ENCODE measurements around the gene EHMT1. TPM values are rescaled to one million over a fixed set of nuclear protein-coding genes. Genes with fewer than 3 reads are reported as not detected.
"Not testable (repeated sequence)": the region's sequence is repeated elsewhere in the genome, so short reads cannot be mapped to it uniquely, and the experiment has no call there.

EHMT1 gene
- total RNA-seq, 1 experiment from 2014 or later: 42.7 TPM

DNA sequence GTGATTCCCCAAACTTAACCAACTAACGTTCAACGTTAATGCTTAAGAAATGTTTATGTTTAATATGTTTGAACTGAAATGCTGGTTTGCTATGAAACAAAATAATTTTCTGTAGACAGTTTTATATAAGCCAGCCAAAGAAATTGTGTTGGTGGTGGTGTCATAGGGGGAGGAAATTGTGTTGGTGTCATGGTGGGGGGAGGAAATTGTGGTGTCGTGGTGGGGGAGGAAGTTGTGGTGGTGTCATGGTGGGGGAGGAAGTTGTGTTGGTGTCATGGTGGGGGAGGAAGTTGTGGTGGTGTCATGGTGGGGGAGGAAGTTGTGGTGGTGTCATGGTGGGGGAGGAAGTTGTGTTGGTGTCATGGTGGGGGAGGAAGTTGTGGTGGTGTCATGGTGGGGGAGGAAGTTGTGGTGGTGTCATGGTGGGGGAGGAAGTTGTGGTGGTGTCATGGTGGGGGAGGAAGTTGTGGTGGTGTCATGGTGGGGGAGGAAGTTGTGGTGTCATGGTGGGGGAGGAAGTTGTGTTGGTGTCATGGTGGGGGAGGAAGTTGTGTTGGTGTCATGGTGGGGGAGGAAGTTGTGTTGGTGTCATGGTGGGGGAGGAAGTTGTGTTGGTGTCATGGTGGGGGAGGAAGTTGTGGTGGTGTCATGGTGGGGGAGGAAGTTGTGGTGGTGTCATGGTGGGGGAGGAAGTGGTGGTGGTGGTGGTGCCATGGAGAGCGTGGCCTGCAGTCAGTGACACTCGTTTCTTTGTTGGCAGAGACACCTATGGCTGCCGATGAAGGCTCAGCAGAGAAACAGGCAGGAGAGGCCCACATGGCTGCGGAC lies 97.3 kb downstream of the EHMT1 start:
- not testable (repeated sequence) for DNase-seq (ENCODE audit: low read depth)

DNA sequence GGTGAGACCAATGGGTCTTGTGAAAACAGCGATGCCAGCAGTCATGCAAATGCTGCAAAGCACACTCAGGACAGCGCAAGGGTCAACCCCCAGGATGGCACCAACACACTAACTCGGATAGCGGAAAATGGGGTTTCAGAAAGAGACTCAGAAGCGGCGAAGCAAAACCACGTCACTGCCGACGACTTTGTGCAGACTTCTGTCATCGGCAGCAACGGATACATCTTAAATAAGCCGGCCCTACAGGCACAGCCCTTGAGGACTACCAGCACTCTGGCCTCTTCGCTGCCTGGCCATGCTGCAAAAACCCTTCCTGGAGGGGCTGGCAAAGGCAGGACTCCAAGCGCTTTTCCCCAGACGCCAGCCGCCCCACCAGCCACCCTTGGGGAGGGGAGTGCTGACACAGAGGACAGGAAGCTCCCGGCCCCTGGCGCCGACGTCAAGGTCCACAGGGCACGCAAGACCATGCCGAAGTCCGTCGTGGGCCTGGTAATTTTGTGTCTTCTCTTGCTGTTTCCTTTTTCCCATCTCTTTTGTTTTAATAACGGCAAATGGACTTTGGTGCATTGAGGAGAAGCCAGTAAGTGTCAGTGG lies 98.0 kb downstream of the EHMT1 start:
- no peak for DNase-seq (ENCODE audit: low read depth)

DNA sequence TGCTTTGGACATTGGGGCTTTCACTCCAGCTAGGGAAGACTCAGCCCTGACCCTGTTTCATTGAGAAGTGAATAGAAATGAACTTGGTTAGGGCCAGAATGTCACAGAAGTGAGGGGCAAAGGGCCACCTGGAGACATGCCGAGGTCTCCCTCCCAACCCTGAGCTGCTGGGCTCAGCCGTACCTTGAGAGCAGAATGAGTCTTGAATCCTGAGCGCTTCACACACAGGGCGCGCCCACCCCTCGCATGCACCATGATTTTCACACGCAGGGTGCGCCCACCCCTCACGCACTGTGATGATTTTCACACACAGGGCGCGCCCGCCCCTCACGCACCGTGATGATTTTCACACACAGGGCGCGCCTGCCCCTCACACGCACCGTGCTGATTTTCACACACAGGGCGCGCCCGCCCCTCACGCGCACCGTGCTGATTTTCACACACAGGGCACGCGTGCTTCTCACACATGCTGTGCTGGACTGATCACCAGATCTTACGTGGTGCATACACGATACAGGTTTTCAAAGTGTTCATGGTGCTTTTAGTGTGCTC lies 99.0 kb downstream of the EHMT1 start:
- DNase-seq (ENCODE audit: low read depth): no peak

DNA sequence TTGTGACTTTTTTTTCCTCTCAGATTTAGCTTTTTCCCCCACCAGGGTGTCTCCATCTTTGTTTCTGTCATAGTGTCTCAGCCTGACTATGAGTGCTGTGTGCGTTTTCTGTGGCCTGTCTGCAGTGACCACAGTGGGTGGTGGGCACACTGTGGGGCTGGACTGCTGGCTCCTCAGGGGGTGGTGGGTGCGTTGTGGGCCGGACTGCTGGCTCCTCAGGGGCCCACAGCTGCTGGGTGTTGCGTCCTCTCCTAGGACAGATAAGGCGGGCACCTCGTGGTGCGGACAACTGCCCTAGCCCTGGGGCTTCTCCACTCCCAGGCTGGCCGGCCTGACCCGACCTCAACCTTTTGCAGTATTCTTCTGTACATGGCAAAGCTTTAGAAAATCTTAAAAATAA lies 100.4 kb downstream of the EHMT1 start:
- DNase-seq (ENCODE audit: low read depth): no peak

DNA sequence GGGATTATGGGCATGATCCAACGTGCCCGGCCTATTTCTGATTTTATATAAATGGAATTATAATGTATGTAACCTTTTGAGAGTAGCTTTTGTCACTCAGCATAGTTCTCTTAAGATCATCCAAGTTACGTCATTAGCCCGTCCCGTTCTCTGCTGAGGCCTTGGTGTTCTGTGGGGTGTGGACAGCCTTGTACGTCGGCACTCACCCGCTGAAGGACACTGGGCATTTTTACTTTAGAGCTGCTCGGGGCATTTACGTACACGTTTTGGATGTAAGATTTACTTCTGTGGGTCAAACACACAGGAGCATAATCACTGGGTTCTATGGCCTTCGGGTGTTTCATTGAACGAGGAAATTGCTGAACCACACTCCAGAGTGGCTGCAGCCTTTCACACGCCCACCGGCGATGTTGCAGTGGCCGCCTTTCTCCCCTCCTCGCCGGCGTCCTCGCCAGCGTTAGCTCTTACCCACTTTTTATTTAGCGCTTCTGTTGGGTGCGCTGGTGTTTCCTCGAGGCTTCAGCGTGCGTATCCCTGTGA lies 101.8 kb downstream of the EHMT1 start:
- no peak for DNase-seq (ENCODE audit: low read depth)

DNA sequence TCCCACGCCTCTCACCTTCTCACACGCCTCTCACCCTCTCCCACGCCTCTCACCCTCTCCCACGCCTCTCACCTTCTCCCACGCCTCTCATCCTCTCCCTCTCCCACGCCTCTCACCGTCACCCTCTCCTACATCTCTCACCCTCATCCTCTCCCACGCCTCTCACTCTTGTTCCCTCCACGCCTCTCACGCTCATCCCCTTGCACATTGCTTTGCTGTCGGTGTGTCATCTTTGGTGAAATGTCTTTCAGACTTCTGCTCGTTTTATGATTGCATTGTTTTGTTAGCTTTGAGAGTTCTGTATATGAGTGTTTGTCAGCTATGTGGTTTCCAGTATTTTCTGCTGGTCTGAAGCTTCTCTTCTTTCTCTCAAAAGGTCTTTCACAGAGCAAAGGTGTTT lies 102.7 kb downstream of the EHMT1 start:
- DNase-seq (ENCODE audit: low read depth): no peak

DNA sequence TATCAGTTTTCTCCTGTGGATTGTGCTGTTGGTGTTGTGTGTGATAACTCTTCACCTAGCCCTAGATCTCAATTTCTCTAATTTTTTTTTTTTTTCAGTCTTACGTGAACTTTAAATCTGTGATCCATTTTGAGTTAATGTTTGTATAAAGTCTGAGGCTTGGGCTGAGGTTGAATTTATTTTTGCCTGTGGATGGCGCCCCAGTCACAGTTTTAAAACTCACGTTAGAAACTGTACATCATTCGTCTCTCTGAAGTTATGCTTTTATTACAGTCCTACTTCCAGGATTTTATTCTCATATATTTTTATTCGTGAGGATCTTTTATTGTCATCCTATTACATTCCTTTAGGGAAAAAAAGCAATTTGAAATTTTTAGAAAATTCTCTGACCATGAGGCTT lies 103.1 kb downstream of the EHMT1 start:
- no peak for DNase-seq (ENCODE audit: low read depth)

DNA sequence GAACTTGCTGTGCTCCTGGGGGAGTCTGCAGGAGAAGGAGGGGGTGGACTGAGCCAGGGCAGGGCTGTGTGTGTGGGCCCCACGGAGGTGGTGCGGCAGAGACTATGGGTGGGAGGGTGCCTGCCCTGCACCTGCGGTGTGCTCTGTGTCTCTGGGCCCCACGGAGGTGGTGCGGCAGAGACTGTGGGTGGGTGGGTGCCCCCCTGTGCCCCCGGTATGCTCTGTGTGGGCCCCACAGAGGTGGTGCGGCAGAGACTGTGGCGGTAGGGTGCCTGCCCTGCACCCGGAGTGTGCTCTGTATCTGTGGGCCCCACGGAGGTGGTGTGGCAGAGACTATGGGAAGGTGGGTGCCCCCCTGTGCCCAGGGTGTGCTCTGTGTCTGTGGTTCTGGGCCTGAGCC lies 103.7 kb downstream of the EHMT1 start:
- no peak for DNase-seq (ENCODE audit: low read depth)

DNA sequence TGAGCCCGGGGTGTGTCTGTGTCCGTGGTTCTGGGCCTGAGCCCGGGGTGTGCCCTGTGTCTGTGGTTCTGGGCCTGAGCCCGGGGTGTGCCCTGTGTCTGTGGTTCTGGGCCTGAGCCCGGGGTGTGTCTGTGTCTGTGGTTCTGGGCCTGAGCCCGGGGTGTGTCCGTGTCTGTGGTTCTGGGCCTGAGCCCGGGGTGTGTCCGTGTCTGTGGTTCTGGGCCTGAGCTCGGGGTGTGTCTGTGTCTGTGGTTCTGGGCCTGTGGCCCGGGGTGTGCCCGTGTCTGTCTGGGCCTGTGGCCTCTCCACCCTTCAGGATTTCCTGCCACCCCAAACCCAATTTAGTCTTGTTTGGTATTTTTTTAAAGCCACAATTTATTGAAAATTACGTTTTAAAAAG lies 104.6 kb downstream of the EHMT1 start:
- not testable (repeated sequence) for DNase-seq (ENCODE audit: low read depth)

DNA sequence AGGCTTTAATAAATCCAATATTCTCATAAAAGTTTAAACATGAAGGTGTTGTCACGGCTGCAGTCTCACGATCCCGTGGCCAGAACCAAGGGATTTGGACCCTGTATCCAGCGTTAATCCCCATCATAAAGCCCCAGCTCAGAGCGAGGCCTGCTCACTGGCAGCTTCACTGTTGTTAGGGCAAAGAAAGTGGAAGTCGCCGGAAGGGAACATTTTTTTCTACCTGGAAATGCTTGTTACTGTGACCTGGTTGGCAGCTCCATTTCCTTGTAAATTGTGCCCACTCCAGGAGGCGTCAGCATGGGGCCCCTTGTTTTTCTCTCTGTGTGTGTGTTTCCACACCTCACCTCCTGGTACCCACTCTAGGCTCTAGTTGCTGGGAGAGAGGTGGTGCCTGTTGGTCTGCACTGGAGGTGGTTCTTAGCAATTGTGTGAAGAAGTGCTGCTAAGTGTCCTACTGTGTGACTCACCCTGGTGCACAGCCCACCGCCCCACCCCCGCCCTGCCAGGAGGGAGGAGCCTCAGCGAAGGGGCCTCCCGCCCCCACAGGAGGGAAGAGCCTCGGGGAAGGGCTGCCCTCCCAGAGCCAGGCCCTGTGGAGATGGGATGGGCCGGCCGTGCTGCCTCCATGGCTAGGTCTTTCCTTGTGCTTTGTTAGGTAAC lies 105.1 kb downstream of the EHMT1 start:
- no peak for DNase-seq (ENCODE audit: low read depth)

DNA sequence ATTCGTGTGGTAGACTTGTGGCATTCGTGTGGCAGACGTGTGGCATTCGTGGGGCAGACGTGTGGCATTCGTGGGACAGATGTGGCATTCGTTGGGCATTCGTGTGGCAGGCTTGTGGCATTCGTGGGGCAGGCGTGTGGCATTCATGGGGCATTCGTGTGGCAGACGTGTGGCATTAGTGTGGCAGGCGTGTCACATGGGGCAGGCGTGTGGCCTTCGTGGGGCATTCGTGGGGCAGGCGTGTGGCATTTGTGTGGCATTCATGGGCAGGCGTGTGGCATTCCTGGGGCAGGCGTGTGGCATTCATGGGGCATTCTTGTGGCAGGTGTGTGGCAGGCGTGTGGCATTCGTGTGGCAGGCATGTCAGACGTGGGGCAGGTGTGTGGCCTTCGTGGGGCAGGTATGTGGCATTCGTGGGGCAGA lies 106.0 kb downstream of the EHMT1 start:
- no peak for DNase-seq (ENCODE audit: low read depth)

DNA sequence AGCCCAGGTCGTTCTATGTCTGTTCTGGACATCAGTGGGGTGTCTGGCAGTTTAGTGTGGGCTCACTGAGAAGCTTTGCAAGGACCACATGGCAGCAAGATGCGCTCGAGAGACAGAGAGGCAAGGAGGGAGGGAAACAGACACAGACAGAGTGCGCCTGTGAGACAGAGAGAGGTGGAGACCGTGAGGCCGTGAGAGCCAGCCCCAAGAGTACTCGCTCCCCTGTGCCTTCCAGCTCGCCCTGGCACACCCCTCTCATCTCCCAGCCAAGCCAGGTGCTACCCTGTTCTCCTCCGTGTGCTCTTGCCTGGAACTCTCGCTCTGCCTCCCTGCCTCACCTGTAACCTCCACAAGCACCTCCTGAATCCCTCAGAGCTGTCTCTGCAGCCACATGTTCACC lies 106.8 kb downstream of the EHMT1 start:
- DNase-seq (ENCODE audit: low read depth): no peak

DNA sequence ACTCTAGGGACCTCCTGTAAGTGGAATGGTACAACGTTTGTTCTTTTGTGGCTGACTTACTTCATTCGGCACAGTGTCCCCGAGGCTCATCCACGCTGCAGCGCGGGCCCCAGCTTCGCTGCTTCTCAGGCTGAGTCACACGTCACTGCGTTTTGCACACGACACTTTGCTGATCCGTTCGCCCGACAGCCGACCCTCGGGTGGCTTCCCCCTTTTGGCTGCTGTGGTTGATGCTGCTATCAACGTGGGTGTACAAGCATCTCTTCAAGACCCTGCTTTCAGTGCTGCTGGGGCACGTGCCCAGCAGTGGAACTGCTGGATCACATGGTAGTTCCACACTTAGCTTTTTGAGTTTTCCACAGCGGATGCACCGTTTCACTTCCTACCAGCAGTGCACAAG lies 107.5 kb downstream of the EHMT1 start:
- not testable (repeated sequence) for DNase-seq (ENCODE audit: low read depth)

DNA sequence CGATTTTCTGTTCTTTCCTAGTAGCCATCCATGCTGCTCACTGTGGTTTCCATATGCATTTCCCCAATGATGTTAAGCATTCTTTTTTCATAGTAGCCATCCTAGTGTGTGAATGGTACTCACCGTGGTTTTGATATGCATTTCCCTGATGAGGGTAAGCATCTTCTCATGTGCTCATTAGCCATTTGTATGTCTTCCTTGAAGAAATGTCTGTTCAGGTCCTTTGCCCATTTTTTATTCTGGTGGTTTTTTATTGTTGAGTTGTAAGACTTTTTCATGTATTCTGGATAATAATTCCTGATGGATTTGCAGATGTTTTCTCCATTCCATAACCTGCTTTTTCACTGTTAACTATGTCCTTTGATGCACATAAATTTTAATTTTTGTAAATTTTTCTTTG lies 108.0 kb downstream of the EHMT1 start:
- DNase-seq (ENCODE audit: low read depth): no peak

DNA sequence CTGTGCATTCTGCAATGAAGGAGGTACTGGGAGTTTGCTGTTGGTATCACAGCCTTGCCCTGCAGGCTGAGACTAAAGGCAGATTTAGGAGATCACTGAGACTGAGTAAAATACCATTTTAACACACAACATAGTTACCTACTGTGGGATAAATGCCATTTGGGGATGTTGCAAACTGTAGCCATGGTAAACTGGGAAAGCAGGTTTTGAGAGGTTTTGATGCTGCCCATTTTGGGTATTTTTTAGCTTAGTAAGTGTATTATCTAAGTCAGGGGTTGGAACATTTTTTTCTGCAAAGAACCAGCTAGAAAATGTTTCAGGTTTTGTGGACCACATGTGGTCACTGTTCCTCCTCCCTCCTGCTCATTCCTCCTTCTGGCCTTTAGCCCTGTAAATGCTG lies 108.9 kb downstream of the EHMT1 start:
- DNase-seq (ENCODE audit: low read depth): no peak

DNA sequence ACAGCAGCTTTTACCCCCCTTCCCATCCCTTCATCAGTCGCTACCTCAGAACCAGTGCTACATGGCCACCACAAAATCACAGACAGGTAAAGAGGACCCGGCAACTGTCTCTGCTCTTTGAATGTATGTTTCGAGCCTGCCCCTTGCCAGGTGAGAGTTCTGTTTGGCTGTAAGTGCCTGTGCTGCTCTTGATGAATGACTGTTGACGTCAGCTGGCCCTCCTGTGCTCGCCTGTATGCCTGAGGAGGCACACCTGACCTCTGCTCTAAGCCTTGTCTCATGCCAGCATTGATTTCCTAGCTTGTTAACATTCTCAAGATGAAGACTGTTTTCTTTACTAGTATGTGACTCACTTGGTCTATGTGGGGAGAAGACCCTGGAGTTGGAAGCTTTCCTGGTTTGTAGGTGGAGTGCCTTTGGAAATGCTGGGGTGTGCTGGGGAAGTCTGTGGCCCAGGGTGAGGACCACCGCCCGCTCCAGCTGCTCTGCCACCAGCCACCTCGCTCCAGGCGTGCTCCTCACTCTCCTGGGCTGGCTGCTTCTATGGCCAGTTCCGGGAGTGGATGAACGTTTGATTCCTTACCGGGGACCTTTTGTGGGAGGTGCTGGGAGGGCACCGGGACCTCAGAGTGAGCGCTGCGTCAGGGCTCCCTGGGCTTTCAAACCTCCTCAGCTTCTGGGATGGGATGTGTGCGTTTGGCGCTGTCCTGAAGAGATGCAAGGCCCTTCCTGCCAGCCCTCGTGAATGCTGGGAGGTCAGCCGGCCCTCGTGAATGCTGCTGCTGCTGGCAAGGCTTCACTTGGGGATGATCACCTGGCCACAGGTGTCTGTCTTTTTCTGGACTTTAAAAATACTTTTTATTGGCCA lies 109.9 kb downstream of the EHMT1 start:
- DNase-seq (ENCODE audit: low read depth): no peak

DNA sequence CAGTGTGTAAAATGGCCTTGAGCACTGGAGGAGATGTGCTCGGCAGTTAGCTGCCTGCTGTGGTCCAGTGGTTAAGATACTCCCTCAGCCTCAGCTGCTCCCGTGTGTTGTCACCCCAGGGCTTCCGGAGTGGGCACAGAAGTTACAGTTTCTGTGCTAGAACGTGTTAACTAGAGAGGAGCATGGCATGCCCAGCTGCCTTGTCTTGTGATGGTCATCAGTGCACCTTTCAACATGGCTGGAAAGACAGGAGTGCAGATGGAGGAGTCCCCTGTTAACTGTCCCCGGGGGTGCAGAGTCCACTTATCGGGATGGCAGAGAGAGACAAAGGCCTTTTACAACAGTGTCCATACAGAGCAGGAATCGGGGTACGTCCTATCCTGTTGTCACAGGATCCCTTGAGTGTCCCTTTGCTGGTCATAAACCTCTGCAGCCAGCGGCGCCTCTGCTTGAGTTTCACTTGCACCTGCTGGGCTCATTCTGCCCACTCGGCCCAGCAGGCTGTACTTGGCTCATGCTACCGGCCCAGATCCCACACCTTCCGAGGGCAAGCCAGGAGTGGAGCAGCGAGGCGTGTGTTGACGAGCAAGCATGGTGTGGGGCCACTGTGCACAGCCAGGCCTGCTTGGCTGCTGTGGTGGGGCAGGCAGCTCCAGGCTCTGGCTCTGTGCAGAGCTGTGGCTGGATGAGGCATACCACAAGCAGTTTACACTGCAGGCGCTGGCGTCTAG lies 112.6 kb downstream of the EHMT1 start:
- no peak for DNase-seq (ENCODE audit: low read depth)

DNA sequence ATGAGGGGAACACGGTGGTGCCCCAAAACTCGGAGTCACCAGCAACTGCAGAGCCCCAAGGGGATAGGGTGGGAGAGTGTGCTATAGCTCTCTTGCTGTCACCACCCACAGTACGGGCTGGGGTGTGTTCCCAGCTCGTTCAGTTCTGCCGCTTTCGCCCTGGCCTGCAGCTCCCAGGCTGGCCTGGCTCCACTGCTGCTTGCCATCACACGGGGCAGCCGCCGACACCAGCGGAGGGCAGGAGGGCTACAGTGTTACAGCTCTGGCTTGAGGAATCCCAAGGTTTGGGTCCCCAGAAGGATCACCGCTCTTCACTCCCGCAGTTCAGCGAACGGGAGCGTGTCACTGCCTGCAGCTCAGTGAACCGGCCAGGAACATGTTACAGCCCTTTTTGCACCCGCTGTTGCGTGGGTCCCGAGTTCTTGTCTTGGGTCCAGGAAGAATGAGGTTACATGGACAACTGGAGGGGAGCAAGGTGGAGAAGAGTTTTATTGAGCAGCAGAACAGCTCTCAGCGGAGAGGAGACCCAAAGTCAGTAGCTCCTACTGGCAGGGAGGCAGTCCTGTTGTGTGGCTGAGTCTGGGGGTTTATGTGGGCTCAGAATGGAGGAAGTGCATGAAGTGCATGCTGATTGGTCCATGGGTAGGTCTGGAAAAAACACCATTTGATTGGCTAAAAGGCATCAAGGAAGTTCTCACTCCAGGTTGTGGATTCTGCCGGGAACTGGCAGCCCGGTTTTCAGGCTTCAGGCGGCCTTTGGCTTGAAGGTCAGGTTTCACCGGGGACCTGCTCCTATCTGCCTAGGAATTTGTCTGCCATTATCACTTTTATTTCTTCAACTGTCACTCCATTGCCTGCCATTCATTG lies 113.4 kb downstream of the EHMT1 start:
- no peak for DNase-seq (ENCODE audit: low read depth)

DNA sequence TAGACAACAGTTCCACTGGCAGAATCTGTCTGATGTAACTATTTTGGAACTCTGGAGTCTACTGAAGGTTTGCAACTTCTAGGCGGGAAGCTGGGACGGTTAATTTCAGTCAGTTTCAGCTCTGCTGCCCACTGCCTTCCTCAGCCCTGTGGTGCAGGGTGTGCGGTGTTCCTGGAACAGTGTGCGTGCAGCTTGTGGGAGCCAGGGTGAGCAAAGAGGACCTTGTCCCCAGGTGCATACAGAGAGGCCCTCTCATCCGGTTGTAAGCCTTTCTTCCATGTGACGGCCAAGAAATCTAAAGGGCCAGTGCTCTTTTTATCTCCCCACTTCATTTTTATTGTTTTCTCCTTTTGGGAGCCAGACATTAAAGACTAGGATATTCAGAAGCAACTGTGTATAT lies 114.6 kb downstream of the EHMT1 start:
- no peak for DNase-seq (ENCODE audit: low read depth)

All from HT1080 (cell line).